ENCODE data around the gene NT5DC4. TPM values are rescaled to one million over a fixed set of nuclear protein-coding genes. Genes with fewer than 3 reads are reported as not detected.

Gene NT5DC4
- total RNA-seq, 1 donor from 2014 or later = not detected

- no peak for DNase-seq (ENCODE audit: low read depth)
Observed at GRCh38 chr2:112722816-112723546, 2.2 kb downstream of the NT5DC4 start.

GRCh38 chr2:112723547-112723940 lies 2.7 kb downstream of the NT5DC4 start:
- no peak for DNase-seq (ENCODE audit: low read depth)

- no peak for DNase-seq (ENCODE audit: low read depth)
Observed at GRCh38 chr2:112723995-112724394, 3.2 kb downstream of the NT5DC4 start.

- no peak for DNase-seq (ENCODE audit: low read depth)
Observed at GRCh38 chr2:112724591-112725525, 4.0 kb downstream of the NT5DC4 start.

- DNase-seq (ENCODE audit: low read depth) = no peak
Observed at GRCh38 chr2:112725545-112726457, 5.0 kb downstream of the NT5DC4 start.

- peak; percentile 89 for DNase-seq (ENCODE audit: low read depth)
Observed at GRCh38 chr2:112726487-112727190, 5.8 kb downstream of the NT5DC4 start.

- DNase-seq (ENCODE audit: low read depth) = no peak
Observed at GRCh38 chr2:112727276-112728028, 6.6 kb downstream of the NT5DC4 start.

GRCh38 chr2:112728029-112728362 lies 7.2 kb downstream of the NT5DC4 start:
- no peak for DNase-seq (ENCODE audit: low read depth)

GRCh38 chr2:112728378-112729175 lies 7.8 kb downstream of the NT5DC4 start:
- no peak for DNase-seq (ENCODE audit: low read depth)

GRCh38 chr2:112730216-112730615 lies 9.4 kb downstream of the NT5DC4 start:
- no peak for DNase-seq (ENCODE audit: low read depth)

- DNase-seq (ENCODE audit: low read depth) = no peak
Observed at GRCh38 chr2:112730791-112731190, 10.0 kb downstream of the NT5DC4 start.

- no peak for DNase-seq (ENCODE audit: low read depth)
Observed at GRCh38 chr2:112731479-112731878, 10.7 kb downstream of the NT5DC4 start.

GRCh38 chr2:112733456-112733855 lies 12.6 kb downstream of the NT5DC4 start:
- DNase-seq (ENCODE audit: low read depth) = no peak

GRCh38 chr2:112733871-112734270 lies 13.1 kb downstream of the NT5DC4 start:
- DNase-seq (ENCODE audit: low read depth) = no peak

- DNase-seq (ENCODE audit: low read depth) = no peak
Observed at GRCh38 chr2:112737542-112738232, 16.9 kb downstream of the NT5DC4 start.

- no peak for DNase-seq (ENCODE audit: low read depth)
Observed at GRCh38 chr2:112740527-112740926, 19.7 kb downstream of the NT5DC4 start.

GRCh38 chr2:112749755-112750559 lies 29.1 kb downstream of the NT5DC4 start:
- DNase-seq (ENCODE audit: low read depth) = peak; percentile 82

- DNase-seq (ENCODE audit: low read depth) = no peak
Observed at GRCh38 chr2:112750560-112750843, 29.7 kb downstream of the NT5DC4 start.
